Chondrocyte (in vitro differentiated cells): ENCODE measurements around the gene MC5R. TPM values are rescaled to one million over a fixed set of nuclear protein-coding genes. Genes with fewer than 3 reads are reported as not detected.
A peak's percentile ranks its signal among the peaks of the same experiment; 100 is the strongest.

Experiments
- DNase-seq: peaks from one replicate; pipeline ENCODE4 v3.0.0; 2021; ENCODE audit warnings: mixed read lengths, low spot score
- H3K27ac Mint-ChIP-seq: one replicate; pipeline ENCODE4 v1.8.0; 2021; ENCODE audit warnings: mild to moderate bottlenecking, moderate library complexity, mixed read lengths; ENCODE audit not compliant: unreplicated experiment
- H3K27me3 Mint-ChIP-seq: 2 replicates; pipeline ENCODE4 v1.8.0; 2021; ENCODE audit warnings: low read depth, mixed read lengths
- H3K36me3 Mint-ChIP-seq: 2 replicates; pipeline ENCODE4 v1.8.0; 2021; ENCODE audit warnings: low read depth, mixed read lengths
- H3K4me1 Mint-ChIP-seq: 2 replicates; pipeline ENCODE4 v1.8.0; 2021; ENCODE audit warnings: low read depth, mild to moderate bottlenecking, mixed read lengths
- H3K4me3 Mint-ChIP-seq: one replicate; pipeline ENCODE4 v1.8.0; 2021; ENCODE audit warnings: mild to moderate bottlenecking, moderate library complexity, mixed read lengths; ENCODE audit not compliant: unreplicated experiment
- H3K9me3 Mint-ChIP-seq: 2 replicates; pipeline ENCODE4 v1.8.0; 2021; ENCODE audit warnings: low read depth, mixed read lengths
- long read RNA-seq: library from polyadenylated mRNA; stranded (forward); transcript quantifications from one replicate; pipeline ENCODE4 v2.0.0, GENCODE V29; 2021
- total RNA-seq: library from RNA; stranded (reverse); gene quantifications from 3 replicates; pipeline ENCODE4 v1.2.1, GENCODE V29; 2021
- TF ChIP-seq, protein P1 (sequence below): fragments of 200-600 bp; sonication (generic); IDR thresholded peaks from 2 replicates; pipeline ENCODE4 v1.5.0; 2021; ENCODE audit warnings: antibody characterized with exemption, mild to moderate bottlenecking, moderate library complexity

Gene MC5R
- not detected in 3 replicates for total RNA-seq
- long read RNA-seq, result 0 reads

DNA sequence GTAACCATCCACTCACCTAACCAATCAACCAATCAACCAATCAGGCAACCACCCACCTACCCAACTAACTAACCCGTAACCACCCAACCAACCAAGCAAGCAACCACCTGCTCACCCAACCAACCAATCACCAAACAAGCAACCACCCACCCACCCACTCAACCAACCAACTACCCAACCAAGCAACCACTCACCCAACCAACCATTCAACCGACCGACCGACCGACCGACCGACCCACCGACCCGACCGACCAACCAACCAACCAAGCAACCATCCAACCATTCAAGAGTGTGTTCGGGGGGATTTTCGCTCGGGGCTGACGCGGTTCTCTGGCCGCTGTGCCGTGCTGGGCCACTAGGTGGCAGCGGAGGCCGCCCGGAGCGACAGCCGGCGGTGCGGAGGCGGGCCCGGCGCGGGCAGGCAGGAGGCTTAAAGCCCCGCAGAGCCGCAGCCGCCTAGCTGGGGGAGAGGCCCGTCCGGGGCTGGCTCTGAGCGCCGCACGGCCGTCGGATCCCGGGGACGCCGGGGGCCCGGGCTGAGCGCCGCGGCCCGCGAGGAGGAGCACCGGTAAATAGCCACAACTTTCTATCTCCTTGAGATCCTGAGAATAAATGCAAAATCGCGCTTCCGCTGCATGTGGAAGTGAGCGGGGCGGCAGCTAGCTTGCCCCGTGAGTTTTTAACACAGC is at the start of gene MC5R:
Gene MC5R, plus strand, starts transcription at position 443 of the 689 bp plus-strand sequence. CDS start 1,617 bp downstream, outside the sequence.
- DNase-seq, result no peak
- no peaks in the 10 kb centered on the region for H3K4me1 Mint-ChIP-seq
- no peaks in the 10 kb centered on the region for H3K9me3 Mint-ChIP-seq

DNA sequence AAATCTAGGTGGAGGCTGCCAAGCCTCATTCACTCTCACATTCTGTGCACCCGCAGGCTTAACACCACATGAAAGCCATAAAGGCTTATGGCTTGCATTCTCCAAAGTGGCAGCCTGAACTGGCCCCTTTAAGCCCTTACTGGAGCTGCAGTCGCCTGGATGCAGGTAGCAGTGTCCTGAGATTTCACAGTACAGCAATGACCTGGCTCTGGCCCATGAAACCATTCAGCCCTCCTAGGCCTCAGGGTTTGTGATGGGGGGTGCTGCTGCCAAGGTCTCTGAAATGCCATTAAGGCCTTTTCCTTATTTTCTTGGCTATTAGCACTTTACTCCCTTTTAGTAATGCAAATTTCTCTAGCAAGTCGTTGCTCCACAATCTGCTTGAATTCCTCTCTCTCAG is 48.9 kb upstream of the MC5R start:
- Mint-ChIP-seq H3K27ac (no peak overlapping the region), H3K4me1 (no peaks in the 10 kb centered on the region), H3K4me3 (no peak overlapping the region), H3K9me3 (peaks cover 16% of the 10 kb centered on the region), H3K36me3 (peaks cover 9% of the 10 kb centered on the region), H3K27me3 (peaks cover 11% of the 10 kb centered on the region)
- TF ChIP-seq, protein P1, sequence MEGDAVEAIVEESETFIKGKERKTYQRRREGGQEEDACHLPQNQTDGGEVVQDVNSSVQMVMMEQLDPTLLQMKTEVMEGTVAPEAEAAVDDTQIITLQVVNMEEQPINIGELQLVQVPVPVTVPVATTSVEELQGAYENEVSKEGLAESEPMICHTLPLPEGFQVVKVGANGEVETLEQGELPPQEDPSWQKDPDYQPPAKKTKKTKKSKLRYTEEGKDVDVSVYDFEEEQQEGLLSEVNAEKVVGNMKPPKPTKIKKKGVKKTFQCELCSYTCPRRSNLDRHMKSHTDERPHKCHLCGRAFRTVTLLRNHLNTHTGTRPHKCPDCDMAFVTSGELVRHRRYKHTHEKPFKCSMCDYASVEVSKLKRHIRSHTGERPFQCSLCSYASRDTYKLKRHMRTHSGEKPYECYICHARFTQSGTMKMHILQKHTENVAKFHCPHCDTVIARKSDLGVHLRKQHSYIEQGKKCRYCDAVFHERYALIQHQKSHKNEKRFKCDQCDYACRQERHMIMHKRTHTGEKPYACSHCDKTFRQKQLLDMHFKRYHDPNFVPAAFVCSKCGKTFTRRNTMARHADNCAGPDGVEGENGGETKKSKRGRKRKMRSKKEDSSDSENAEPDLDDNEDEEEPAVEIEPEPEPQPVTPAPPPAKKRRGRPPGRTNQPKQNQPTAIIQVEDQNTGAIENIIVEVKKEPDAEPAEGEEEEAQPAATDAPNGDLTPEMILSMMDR, result no peak
- DNase-seq, result no peak

More for the DNA sequence above, at the start of gene MC5R:
- H3K27ac Mint-ChIP-seq, result peak within 1 kb of the TSS; percentile 32
- H3K4me3 Mint-ChIP-seq, result peak within 1 kb of the TSS; percentile 45
- H3K36me3 Mint-ChIP-seq, result no peaks in the 10 kb centered on the region
- peaks cover 47% of the 10 kb centered on the region for H3K27me3 Mint-ChIP-seq
- TF ChIP-seq, protein P1, result peak; percentile 87

DNA sequence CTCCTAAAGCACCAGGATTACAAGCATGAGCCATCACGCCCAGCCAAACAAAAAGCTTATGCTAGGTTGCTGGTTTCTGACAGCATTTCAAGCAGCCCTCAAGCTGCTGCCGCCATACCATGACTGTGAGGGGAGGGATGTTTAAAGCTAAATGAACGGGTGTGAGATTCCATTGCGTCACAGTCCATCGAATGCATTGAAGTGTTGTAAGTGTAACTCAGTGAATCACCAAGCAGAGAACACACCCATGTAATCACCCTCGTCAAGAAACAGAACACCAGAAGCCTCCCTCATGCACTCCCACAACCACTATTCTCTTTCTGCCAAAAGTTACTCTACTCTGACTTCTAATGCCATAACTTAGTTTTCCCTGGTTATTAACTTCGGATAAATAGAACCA is 32.8 kb upstream of the MC5R start:
- no peak overlapping the region for H3K4me3 Mint-ChIP-seq
- no peaks in the 10 kb centered on the region for H3K36me3 Mint-ChIP-seq
- no peak for DNase-seq
- H3K4me1 Mint-ChIP-seq, result peaks cover 3% of the 10 kb centered on the region
- TF ChIP-seq, protein P1, result no peak
- H3K27me3 Mint-ChIP-seq, result peaks cover 19% of the 10 kb centered on the region
- no peak overlapping the region for H3K27ac Mint-ChIP-seq
- H3K9me3 Mint-ChIP-seq, result peaks cover 12% of the 10 kb centered on the region

DNA sequence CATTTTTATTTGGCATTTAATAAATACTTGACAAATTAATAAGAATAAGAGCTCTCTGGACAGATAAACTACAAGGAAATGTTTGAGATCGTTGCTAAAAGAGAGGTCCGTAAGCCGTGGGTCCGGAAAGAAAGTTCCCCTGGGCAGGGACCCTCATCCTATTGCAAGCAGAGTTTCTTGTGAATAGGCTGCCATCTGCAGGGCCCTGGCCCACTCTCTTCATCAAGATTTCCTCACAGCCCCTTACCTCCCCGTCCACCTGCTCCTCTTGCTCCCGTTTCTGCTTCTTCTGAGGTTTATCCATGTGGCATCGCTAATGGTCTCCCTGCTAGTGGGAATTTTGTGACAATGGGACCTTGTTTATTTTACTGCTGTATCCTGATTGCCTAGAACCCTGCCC is 30.1 kb upstream of the MC5R start:
- H3K4me1 Mint-ChIP-seq, result peaks cover 18% of the 10 kb centered on the region
- H3K4me3 Mint-ChIP-seq, result no peak overlapping the region
- DNase-seq, result no peak
- peaks cover 11% of the 10 kb centered on the region for H3K27me3 Mint-ChIP-seq
- H3K9me3 Mint-ChIP-seq, result peaks cover under 1% of the 10 kb centered on the region
- TF ChIP-seq, protein P1, result peak; percentile 34
- H3K36me3 Mint-ChIP-seq, result no peaks in the 10 kb centered on the region
- H3K27ac Mint-ChIP-seq, result no peak overlapping the region

DNA sequence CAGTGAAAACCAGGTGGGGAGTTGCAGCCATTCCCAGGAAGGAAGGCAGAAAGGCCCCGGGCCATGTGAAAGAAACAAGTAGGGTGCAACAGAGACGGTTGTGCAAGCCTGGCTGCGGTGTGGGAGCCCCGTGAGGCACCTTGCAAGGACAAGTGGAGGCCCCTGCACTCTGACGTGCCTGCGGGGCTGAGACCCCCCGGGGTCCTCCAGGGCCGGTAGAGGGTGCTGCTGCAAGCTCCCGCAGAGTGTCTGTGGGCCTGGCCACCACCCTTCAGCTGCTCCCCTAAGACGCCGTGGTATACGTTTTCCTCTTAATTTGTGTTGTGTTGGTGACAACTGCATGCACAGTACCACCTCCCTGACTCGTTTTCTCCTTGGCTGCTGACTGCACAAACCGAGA is 27.4 kb upstream of the MC5R start:
- peak overlapping the region; percentile 41 for H3K4me3 Mint-ChIP-seq
- peak overlapping the region; percentile 69 for H3K27ac Mint-ChIP-seq
- peaks cover 12% of the 10 kb centered on the region for H3K27me3 Mint-ChIP-seq
- TF ChIP-seq, protein P1, result no peak
- H3K9me3 Mint-ChIP-seq, result no peaks in the 10 kb centered on the region
- peaks cover 27% of the 10 kb centered on the region for H3K4me1 Mint-ChIP-seq
- H3K36me3 Mint-ChIP-seq, result no peaks in the 10 kb centered on the region
- no peak for DNase-seq
